Activated CD8-positive, alpha-beta memory T cell treated with anti-CD3 and anti-CD28 coated beads, Interleukin-2, amount 50 U/mL, for 4 hours (primary cell): Measurements from ENCODE around the gene SRSF12.
"Not testable (repeated sequence)": the region's sequence is repeated elsewhere in the genome, so short reads cannot be mapped to it uniquely, and the experiment has no call there.

Source experiments
- DNase-seq: peaks from one replicate; pipeline ENCODE4 v3.0.0-alpha.2; 2020

Gene SRSF12

DNA sequence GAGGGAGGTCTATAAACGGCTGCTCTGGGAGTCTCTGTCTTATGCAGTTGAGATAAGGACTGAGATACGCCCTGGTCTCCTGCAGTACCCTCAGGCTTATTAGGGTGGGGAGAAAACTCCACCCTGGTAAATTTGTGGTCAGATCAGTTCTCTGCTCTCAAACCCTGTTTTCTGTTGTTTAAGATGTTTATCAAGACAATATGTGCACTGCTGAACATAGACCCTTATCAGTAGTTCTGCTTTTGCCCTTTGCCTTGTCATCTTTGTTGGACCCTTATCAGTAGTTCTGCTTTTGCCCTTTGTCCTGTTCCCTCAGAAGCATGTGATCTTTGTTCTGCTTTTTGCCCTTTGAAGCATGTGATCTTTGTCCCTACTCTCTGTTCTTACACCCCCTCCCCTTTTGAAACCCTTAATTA is 10.4 kb upstream of the SRSF12 start:
- not testable (repeated sequence) for DNase-seq

DNA sequence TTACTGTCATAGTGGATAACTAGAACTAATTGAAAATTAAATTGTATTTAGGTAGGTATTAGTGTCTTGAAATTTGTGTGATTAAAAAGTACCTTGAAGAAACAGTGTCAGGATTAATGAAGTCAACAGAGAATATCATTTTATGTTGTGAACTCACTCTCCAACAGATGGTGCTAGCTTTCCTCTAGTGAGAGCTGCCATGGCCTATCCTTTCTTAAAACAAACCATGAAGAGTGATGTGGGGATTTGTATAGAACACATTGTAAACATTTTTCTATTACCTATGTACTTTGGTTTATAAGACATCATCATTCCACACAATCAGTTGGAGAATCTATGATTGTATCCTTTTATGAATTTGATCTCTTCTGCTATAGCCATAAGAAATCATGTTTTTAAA is 4.8 kb upstream of the SRSF12 start:
- no peak for DNase-seq

DNA sequence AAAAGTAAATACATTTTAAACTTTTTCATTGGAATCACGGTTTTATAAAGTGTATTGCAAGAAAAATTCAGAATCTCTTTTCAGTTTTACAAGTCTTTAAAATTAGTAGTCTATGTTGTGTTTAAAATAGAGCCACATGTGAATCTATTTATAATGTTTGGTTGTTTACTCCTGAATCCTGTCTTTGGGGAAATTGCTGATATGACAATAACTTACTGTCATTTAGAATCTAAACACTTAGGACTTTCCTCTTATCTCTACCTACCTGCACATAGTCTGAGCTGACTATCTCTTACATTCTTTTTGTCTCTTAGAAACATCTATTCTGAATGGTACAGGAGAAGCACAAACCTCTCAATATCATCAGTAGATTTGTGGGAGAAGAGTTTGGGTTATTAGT is 4.1 kb upstream of the SRSF12 start:
- no peak for DNase-seq

DNA sequence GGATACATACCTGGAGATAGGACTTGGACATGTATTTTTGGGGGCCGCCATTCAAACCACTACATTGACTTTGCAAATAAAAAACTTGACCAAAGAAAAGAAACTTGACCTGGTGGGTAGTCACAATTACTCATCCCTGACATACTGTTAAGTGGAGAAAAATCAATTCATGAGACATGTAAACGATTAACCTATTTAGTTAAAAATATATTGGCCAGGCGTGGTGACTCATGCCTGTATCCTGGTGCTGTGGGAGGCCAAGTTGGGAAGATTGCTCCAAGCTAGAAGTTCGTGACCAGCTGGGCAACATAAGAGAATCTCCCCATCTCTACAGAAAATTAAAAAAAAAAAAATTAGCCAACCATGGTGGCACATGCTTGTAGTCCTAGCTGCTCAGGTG is 2.5 kb upstream of the SRSF12 start:
- DNase-seq, result no peak

DNA sequence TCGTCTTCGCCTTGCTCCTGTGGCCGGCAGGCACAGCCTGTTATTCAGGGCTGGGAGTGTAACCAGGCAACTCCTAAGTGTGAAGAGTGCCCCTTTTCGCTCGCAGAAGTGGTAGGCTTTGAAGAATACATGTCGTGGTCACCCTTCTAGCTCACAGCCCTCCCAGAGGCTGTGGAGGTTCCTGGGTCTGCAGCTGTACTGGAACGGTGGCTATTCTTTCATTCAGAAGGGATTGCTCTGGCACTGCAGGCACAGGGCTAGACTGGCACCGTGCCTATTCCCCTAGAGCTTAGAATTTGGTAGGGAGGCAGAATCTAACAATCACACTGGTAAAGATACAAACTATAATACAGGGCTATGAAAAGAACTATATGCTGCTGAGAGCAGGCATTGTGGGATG is 1.1 kb upstream of the SRSF12 start:
- no peak for DNase-seq

DNA sequence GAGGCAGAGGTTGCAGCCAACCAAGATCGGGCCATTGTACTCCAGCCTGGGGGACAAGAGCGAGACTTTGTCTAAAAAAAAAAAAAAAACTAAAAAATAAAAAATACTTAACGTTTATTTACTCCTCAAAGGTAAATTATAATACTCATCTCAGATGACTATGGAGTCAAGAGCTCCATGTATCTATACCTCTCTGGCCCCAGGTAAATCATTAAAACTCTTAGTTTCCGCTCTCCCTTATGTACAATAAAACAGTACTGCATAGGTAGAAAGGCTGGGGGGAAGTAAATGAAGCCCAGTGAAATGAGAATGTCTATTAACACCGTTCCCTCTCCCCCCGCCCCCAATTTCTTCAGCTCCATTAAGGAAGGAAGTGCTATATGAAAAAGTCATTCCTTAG is 1.2 kb downstream of the SRSF12 start:
- DNase-seq, result no peak

DNA sequence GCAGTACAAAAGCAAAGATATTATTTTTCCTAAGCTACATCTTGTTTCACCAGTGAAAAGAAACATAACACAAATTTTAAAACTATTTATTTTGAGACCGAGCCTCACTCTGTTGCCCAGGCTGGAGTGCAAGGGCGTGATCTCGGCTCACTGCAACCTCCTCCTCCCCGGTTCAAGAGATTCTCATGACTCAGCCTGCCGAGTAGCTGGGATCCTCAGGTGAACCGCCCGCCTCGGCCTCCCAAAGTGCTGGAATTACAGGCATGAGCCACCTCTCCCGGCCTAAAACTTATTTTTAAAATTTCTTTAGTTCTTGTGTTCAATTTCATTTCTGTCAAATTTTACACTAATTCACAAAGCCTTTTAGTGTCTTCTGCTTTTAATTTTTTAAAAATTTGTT is 5.9 kb downstream of the SRSF12 start:
- no peak for DNase-seq

DNA sequence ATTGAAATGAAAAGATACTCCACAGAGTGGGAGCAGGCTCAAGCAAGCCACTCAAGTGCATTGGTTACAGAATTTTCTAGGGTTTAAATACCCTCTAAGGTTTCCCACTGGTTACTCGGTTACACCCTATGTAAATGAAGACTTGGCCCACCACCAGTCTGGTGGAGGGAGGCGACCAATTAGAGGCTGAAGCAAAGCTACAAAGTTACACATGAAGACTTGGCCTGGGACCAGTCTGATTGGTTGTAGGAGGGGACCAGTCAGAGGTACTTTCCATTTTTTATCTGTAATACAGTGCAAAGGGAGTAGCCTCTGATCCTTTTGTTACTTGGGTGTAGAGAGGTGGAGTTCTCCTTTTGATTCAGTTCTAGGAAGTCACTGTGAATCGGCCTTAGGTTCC is 7.6 kb downstream of the SRSF12 start:
- DNase-seq, result no peak

DNA sequence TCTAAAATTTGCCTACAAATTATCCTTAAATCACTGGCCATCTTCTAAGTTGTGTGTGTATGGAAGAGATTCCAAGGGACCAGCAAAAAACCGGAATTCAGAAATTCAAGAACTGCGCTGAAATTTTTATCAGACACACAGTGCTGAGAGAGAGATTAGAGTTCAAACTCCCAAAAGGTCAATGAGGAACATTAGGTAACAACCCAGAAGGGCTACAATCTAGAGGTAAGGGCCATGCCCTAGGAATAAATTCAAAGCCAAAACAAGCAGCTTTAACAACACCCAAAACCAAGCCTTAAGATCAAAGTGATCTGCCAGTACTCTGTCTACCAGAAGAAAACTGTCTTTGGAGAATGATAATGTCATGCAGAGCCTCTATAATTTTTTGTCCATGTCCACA is 17.8 kb downstream of the SRSF12 start:
- no peak for DNase-seq

DNA sequence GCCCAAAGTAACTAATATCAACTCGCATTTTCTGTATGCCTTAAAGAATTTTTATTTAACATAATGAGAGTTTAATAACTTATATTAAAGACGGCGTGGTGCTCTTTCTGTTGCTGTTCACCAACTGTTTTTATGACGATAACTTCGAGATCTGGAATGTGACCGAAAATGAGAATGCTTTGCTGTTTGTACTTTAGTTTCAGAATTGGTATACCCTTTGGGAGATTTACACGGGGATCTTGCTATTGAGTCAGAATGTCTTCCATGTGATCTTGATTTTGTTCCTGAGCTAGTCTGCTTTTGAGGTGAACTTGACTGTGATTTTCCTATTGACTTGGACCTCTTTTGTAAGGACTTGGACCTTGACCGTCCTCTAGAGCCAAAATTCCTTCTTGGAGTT is 19.4 kb downstream of the SRSF12 start:
- no peak for DNase-seq

DNA sequence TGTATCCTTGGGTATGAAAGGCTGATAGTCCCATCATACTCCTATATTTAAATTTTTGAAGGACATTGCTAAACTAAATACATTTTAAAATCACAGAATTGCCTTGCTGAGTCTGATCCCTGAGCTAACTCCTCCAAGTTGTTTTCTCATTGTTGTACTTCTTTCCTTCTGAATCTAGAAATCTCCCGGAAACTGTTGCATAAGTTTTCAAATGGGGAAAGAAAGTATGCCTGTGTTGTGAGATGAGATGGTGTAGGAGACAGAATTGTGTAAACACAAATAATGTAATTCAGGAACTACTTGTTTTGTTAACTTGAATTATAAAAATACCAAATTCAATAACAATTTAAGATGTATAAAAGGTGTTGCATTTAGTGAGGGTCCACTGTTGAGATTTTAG is 30.0 kb downstream of the SRSF12 start:
- no peak for DNase-seq

DNA sequence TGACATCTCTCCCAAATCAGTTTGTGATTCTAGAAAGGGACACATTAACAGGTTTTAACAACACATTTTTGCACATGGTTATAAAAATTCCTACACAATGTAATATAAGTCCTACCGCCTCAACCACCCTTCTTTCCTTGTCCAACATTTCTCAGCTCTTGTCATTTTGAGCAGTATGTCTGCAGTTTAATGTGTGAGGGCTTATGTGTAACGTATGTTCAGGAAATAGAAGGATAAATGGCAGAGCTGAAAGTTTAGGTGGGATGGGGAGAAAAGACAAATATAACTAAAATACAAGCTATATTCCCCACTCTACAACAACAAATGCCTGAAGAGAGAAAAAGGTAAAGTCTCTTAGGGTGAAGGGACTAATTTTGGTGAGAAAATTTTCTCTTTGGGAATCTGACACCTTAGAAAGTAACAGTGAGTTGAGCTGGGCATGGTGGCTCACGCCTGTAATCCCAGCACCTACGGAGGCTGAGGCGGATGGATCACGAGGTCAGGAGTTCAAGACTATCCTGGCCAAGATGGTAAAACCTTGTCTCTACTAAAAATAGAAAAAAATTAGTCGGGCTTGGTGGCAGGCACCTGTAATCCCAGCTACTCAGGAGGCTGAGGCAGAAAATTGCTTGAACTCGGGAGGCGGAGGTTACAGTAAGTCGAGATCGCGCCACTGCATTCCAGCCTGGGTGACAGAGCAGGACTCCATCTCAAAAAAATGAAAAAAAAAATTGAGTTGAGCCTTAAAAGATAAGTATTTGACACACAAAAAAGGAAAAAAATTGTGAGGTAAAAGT is 32.3 kb downstream of the SRSF12 start:
- no peak for DNase-seq

DNA sequence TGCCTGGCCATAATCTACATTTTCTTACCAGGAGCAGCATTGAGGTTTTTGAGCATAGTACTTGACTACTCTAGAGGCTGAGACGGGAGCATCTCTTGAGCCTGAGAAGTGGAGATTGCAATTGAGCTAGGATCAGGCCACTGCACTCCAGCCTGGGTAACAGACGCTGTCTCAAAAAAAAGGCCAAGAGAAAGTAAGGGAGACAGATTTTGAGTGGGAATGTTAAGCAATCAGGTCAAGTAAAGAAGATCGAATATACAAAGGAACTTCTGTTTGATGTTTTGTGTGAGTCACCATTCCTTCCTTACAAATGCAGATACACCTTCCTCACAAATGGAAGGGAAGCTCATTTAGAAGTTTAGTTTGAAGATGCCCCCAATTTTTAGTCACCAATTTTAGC is 32.9 kb downstream of the SRSF12 start:
- DNase-seq, result no peak

DNA sequence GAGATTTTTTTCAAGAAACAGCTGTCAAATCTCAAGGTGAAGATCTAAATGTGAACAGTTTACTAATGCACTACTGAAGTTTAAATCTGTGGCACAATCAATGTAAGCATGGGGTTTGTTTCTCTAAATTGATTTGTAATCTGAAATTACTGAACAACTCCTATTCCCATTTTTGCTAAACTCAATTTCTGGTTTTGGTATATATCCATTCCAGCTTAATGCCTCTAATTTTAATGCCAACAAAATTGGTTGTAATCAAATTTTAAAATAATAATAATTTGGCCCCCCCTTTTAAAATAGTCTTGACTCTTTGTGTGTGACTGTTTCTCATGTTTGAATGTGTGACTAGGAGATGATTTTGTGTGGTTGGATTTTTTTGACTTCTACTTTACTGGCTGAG is 33.3 kb downstream of the SRSF12 start:
- DNase-seq, result no peak

DNA sequence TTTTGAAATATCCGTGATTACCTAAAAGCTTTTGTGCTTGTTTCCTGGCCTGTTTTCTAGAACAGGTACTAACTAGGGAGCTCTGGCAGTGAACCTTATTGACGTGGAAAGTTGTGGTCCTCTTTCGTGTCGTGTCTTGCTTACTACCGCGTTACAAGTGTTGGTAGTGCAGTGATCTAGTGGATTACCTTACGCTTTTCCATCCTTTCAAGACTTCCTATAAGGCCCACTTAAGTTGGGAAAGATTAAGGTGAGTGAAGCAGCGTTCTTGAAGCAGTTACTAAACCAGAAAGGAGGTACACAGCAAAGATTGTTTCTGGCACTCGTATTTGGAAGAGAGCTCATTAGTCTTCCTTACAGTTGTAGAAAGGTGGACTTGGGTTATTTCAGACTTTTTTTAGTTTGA is 35.4 kb downstream of the SRSF12 start:
- no peak for DNase-seq

DNA sequence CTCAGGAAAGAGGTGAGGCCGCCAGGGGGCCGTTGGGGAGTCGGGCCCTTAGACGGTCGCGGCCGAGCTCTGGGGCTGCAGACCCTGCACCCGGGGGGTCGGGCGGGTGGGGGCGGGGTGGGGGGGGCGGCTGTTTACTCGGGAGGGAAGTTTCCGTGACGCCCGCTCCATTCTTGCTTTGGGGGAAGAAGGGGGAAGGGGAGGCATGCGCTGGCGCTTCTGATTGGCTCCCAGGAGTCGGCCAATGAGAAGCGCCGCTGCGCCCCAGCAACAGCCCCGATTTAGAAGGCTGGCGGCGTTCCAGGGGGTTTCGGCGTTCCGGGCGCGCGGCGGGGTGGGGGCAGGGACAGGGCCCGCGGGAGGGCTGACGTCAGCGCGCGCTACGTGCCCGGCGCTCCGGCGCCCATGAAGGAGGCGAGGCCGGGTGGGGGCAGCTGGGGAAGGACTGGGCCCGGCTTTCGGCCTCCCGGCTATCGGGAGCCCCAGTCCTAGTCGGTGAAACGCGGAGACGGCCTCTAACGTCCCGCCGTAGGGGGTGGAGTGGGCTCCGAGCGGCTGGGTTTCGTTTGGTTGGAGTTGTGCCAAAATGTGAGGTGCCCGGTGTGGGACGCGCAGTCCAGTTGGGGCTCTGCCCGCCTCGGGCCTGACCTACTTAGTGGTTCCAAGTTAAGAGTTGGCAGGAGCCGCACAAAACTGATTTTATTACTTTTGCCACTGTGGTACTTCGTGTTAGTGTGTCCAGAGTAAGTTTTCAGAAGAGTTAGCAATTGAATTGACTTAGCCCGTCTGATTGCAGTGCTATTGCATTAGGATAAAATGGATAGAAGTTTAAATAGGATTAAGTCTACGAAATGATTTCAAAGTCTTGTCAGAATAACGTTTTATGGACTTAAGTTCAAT is 36.2 kb downstream of the SRSF12 start:
- peak; percentile 99 for DNase-seq

DNA sequence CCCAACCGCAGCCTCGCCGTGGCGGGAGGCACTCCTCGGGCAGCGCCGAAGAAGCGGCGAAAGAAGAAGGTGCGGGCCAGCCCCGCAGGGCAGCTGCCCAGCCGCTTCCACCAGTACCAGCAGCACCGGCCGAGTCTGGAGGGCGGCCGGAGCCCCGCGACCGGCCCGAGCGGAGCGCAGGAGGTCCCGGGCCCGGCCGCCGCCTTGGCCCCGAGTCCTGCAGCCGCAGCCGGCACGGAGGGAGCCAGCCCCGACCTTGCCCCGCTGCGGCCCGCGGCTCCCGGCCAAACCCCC is 36.8 kb downstream of the SRSF12 start:
- no peak for DNase-seq

DNA sequence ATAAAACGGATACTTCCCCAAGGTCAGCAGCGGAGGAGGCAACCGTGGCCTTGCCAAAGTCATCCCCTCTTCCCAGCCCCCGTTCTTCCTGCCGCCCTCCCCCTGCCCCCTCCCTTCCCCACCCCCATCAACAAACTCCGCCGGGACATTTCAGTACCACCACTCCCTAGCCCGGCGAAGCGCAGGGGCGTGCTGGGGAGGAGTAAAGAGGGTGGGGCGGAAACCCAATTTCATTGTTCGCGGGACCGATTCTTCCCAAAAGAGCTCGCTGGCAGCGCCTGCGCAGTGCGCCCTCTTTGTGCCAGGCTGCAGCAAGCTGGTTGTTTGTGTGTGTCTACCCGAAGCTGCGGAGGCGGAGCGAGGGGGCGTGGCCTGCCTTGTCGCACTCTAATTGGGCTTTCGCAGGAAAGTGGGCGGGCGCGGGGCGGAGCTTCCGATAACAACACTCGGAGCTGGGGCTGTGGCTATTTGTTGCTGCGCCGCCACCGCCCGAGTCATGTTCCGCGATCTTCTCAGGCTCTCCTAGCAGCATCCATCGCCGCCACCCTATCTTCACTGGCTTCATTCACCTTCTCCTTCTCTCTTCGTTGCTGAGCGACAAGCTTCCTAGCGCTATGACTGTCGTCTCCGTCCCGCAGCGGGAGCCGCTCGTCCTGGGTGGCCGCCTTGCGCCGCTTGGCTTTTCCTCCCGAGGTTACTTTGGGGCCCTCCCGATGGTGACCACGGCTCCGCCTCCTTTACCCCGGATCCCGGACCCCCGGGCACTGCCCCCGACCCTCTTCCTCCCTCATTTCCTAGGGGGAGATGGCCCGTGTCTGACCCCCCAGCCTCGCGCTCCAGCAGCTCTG is 37.4 kb downstream of the SRSF12 start, which contains the start of gene PNRC1:
Gene PNRC1 (plus strand): TSS at position 471 of the 848 bp plus-strand sequence. CDS start 144 bp downstream, at position 615.
- DNase-seq, result peak; percentile 100

DNA sequence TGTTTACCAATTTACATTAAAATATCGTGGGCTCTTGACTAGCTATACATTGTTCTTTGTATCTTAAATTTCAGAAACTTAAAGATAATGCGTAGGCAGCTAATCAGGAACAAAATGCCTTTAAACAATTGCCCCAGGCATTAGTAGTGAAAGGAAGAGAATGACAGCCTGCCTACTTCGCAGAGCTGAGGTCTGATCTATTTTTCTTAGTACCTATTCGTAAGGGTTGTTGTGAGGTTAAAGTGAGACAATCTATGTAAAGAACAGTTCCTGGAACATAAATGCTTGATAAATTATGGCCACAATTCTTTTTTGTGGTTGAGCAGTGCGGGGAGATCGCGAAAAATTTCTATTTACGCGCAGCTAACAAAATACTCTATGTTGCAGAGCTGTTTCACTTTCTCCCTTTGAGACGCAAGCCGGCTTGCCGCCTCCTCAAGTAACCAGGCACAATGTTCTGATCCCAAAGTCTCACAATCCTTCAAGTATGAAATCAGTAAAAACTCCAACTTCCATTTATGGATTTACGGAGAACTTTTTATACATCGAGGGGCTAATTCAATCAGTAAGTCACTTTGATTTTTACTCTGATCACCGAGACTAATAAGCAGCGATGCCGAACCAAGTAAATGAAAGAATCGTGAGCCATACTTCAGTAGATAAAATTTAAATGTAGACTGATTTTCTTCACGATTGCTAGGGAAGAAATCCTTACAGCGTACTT is 38.2 kb downstream of the SRSF12 start:
- peak; percentile 44 for DNase-seq

DNA sequence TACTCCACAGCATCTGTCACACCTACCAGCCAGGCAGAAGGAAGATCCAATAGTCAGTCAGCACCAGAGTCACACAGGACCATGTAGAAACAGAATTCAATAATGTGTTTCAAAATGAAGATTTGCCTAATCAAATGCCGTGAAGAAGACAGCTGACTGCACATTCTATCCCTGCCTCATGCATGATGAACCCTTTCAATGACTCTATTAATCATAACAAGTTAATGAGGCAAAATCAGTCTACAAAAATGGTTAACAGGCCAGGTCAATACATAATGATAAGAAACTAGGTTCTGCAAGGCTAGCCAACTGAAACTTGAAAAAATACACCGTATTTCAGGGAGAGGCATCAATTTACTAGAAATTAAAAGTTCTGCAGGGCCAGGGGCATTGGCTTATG is 44.0 kb downstream of the SRSF12 start:
- DNase-seq, result no peak

DNA sequence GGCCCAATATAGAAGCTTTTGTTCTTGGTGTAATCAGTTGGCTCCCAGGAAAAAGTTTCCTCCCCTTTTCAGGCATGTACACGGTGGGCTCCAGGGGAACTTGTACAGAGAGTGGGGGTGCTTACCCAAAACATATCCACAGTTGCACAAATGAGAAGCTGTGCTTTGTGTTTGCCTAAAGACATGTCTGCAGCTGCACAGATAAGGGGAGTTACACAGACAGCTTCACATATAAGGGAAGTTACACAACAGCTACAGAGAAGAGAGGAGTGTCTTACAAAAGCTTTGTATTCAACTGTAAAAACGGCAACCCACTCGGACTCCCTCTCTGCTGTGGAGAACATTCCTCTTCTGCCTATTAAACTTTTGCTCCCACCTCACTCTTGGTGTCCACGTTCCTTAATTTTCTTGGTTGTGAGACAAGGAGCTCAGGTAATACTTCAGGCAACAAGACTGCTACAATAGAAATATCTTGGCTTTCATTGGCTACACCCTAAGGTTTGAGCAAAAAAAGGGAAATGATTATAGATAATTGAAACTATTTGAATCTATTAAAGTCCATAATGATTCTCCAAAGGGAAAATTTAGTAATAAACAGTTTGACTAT is 44.8 kb downstream of the SRSF12 start:
- no peak for DNase-seq

DNA sequence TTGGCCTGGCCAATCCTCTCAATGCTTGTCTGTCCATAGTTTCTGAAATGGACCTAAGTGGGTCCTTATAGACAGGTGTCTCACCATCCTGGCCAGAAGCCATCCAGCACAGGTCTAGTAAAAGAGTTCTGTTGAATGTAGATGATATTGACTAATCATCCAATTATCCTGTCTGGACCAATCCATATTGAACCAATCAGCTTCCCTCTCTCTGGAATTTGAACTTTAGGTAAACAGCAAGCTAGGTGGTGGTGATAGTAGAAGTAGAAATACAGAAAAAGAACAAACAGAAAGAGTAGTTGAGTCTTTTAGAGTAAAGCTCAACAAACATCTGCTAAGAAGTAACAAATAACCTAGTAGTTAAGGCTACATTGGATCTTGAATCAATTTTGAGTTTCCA is 46.8 kb downstream of the SRSF12 start:
- no peak for DNase-seq
